Tibial nerve (tissue), 4 donors: ENCODE data around the gene RAP1GAP2.

ENCODE experiments used
- CTCF ChIP-seq, 5 experiments: fragments of 200-600 bp in 3 of 5; fragments of 450-650 bp in 2 of 5; sonication (generic) in 3 of 5; IDR thresholded peaks; one replicate each; pipeline ENCODE4 v1.5.1; 2016 to 2019; ENCODE audit warnings: antibody characterized with exemption in 5 of 5, mild to moderate bottlenecking in 3 of 5, moderate library complexity in 2 of 5
- EP300 ChIP-seq, 2 donors: sonication (generic); formaldehyde crosslinking; IDR thresholded peaks; one replicate each; pipeline ENCODE4 v1.6.1; 2017; ENCODE audit warnings: antibody characterized with exemption in 2 of 2, mild to moderate bottlenecking in 1 of 2
- POLR2A ChIP-seq, 2 donors: fragments of 450-650 bp; IDR thresholded peaks; one replicate each; pipeline ENCODE4 v1.6.1; 2017; ENCODE audit warnings: antibody characterized with exemption in 2 of 2, mild to moderate bottlenecking in 2 of 2, moderate library complexity in 2 of 2

GRCh38 chr17:2912754-2913153 is 116.5 kb downstream of the RAP1GAP2 start:
- no peak for TF ChIP-seq CTCF (IDR thresholded peaks at IDR 0.05)
- no peak for TF ChIP-seq EP300 (IDR thresholded peaks at IDR 0.05)
- no peak for TF ChIP-seq POLR2A (IDR thresholded peaks at IDR 0.05)
